Mesenchymal stem cell (in vitro differentiated cells and primary cell): ENCODE measurements around the gene CLCNKB.
A peak's percentile ranks its signal among the peaks of the same experiment; 100 is the strongest.

ENCODE experiments used
- DNase-seq: peaks from one replicate; pipeline ENCODE4 v3.0.0-alpha.2; 2013
- H2AFZ ChIP-seq: one replicate; pipeline ENCODE4 v1.6.1; 2013; ENCODE audit warnings: low read depth, mild to moderate bottlenecking, control low read depth, inconsistent platforms, low read length, moderate library complexity
- H2AK5ac ChIP-seq: 2 replicates; pipeline ENCODE4 v1.6.1; 2013; ENCODE audit warnings: low read length, moderate library complexity, mild to moderate bottlenecking, inconsistent platforms; ENCODE audit not compliant: severe bottlenecking
- H2BK120ac ChIP-seq: one replicate; pipeline ENCODE4 v1.6.1; 2013; ENCODE audit warnings: low read depth, mild to moderate bottlenecking, inconsistent platforms, low read length, moderate library complexity
- H2BK12ac ChIP-seq, 2 experiments: one replicate each; pipeline ENCODE4 v1.6.1; 2013; ENCODE audit warnings: inconsistent platforms in 2 of 2, low read length in 2 of 2, mild to moderate bottlenecking in 2 of 2, moderate library complexity in 2 of 2, control low read depth in 1 of 2
- H2BK15ac ChIP-seq: one replicate; pipeline ENCODE4 v1.6.1; 2013; ENCODE audit warnings: mild to moderate bottlenecking, low read depth, inconsistent platforms; ENCODE audit not compliant: poor library complexity, severe bottlenecking
- H2BK5ac ChIP-seq: 2 replicates; pipeline ENCODE4 v1.6.1; 2013; ENCODE audit warnings: low read depth, mild to moderate bottlenecking, low read length, control low read depth, inconsistent platforms; ENCODE audit not compliant: poor library complexity, severe bottlenecking
- H3K14ac ChIP-seq, 2 experiments: one replicate each; pipeline ENCODE4 v1.6.1; 2013; ENCODE audit warnings: inconsistent platforms in 2 of 2, low read length in 2 of 2, control low read depth in 1 of 2, mild to moderate bottlenecking in 1 of 2, moderate library complexity in 1 of 2
- H3K18ac ChIP-seq, 2 experiments: one replicate each; pipeline ENCODE4 v1.6.1; 2013; ENCODE audit warnings: inconsistent platforms in 2 of 2, low read length in 2 of 2, control low read depth in 1 of 2, low read depth in 1 of 2, mild to moderate bottlenecking in 1 of 2
- H3K23ac ChIP-seq, 2 experiments: one replicate each; pipeline ENCODE4 v1.6.1; 2013; ENCODE audit warnings: inconsistent platforms in 2 of 2, low read length in 2 of 2, mild to moderate bottlenecking in 2 of 2, moderate library complexity in 2 of 2, control low read depth in 1 of 2
- H3K27ac ChIP-seq: 2 replicates; pipeline ENCODE4 v1.5.1; 2013; ENCODE audit warnings: mild to moderate bottlenecking, moderate library complexity, low read length, control low read depth, inconsistent platforms; ENCODE audit not compliant: poor library complexity, severe bottlenecking
- H3K27me3 ChIP-seq, 2 experiments: 2 replicates each; pipeline versions ENCODE4 v1.6.1 to v1.7.0; 2013; ENCODE audit warnings: low read length in 2 of 2, mild to moderate bottlenecking in 2 of 2, moderate library complexity in 2 of 2, control low read depth in 1 of 2, inconsistent platforms in 1 of 2; ENCODE audit not compliant: control insufficient read depth in 1 of 2, insufficient read depth in 1 of 2
- H3K36me3 ChIP-seq, 2 experiments: 2 replicates each; pipeline versions ENCODE4 v1.6.1 to v1.7.0; 2013; ENCODE audit warnings: low read length in 2 of 2, control low read depth in 1 of 2, inconsistent platforms in 1 of 2, low read depth in 1 of 2, mild to moderate bottlenecking in 1 of 2; ENCODE audit not compliant: insufficient read depth in 2 of 2, control insufficient read depth in 1 of 2
- H3K4ac ChIP-seq, 2 experiments: one replicate each; pipeline ENCODE4 v1.6.1; 2013; ENCODE audit warnings: inconsistent platforms in 2 of 2, low read length in 2 of 2, mild to moderate bottlenecking in 2 of 2, moderate library complexity in 2 of 2, control low read depth in 1 of 2, low read depth in 1 of 2
- H3K4me1 ChIP-seq: 2 replicates; pipeline ENCODE4 v1.6.1; 2013; ENCODE audit warnings: low read depth, low read length, control low read depth; ENCODE audit not compliant: control insufficient read depth, insufficient read depth
- H3K4me2 ChIP-seq: 2 replicates; pipeline ENCODE4 v1.6.1; 2013; ENCODE audit warnings: low read length, mild to moderate bottlenecking, inconsistent platforms; ENCODE audit not compliant: poor library complexity, severe bottlenecking
- H3K4me3 ChIP-seq, 2 experiments: 2 replicates each; pipeline versions ENCODE4 v1.5.1 to v1.7.0; 2013; ENCODE audit warnings: low read length in 2 of 2, mild to moderate bottlenecking in 2 of 2, control low read depth in 1 of 2, low read depth in 1 of 2; ENCODE audit not compliant: insufficient read depth in 1 of 2
- H3K79me1 ChIP-seq: replicated peaks from 2 replicates; pipeline ENCODE4 v1.6.1; 2013; ENCODE audit warnings: mild to moderate bottlenecking, control low read depth, low read length, inconsistent platforms; ENCODE audit not compliant: poor library complexity, severe bottlenecking
- H3K9ac ChIP-seq: 2 replicates; pipeline ENCODE4 v1.7.0; 2013; ENCODE audit warnings: mild to moderate bottlenecking, low read length, moderate library complexity
- H3K9me3 ChIP-seq: 2 replicates; pipeline ENCODE4 v1.7.0; 2013; ENCODE audit warnings: mild to moderate bottlenecking, low read length; ENCODE audit not compliant: control insufficient read depth
- H4K8ac ChIP-seq: one replicate; pipeline ENCODE4 v1.6.1; 2013; ENCODE audit warnings: inconsistent platforms, mild to moderate bottlenecking, low read length, moderate library complexity
- H4K91ac ChIP-seq: one replicate; pipeline ENCODE4 v1.6.1; 2013; ENCODE audit warnings: mild to moderate bottlenecking, low read length, inconsistent platforms
- WGBS: methylation state at CpG from one replicate; pipeline ENCODE4 v1.1.7; 2013; ENCODE audit warnings: mixed read lengths; 5-methylcytosine and 5-hydroxymethylcytosine counted together

The CLCNKB gene

GRCh38 chr1:16006010-16006409 lies 37.6 kb upstream of the CLCNKB start:
- H4K91ac ChIP-seq, result no peak overlapping the region
- H2BK120ac ChIP-seq, result no peak overlapping the region
- H3K36me3 ChIP-seq, result no peaks in the 10 kb centered on the region
- no peak overlapping the region for H3K14ac ChIP-seq
- H2BK15ac ChIP-seq, result no peak overlapping the region
- no peak overlapping the region for H3K4ac ChIP-seq
- H2BK5ac ChIP-seq, result no peak overlapping the region
- H3K4me3 ChIP-seq, result no peak overlapping the region
- 87% methylated on average over 11 of the region's 11 CpGs for WGBS
- no peak overlapping the region for H2AFZ ChIP-seq
- peaks cover 0 to 6% of the 10 kb centered on the region in 2 experiments for H3K27me3 ChIP-seq
- H3K23ac ChIP-seq, result peak overlapping the region in 1 of 2 experiments; percentile 38
- H2AK5ac ChIP-seq, result no peak overlapping the region
- H3K9ac ChIP-seq, result no peak overlapping the region
- no peak overlapping the region for H3K27ac ChIP-seq
- H2BK12ac ChIP-seq, result no peak overlapping the region
- H3K9me3 ChIP-seq, result no peaks in the 10 kb centered on the region
- H3K79me1 ChIP-seq, result no peaks in the 10 kb centered on the region
- no peak overlapping the region for H3K18ac ChIP-seq
- H3K4me2 ChIP-seq, result no peak overlapping the region
- H3K4me1 ChIP-seq, result peaks cover 2% of the 10 kb centered on the region
- H4K8ac ChIP-seq, result no peak overlapping the region
- DNase-seq, result no peak

DNA sequence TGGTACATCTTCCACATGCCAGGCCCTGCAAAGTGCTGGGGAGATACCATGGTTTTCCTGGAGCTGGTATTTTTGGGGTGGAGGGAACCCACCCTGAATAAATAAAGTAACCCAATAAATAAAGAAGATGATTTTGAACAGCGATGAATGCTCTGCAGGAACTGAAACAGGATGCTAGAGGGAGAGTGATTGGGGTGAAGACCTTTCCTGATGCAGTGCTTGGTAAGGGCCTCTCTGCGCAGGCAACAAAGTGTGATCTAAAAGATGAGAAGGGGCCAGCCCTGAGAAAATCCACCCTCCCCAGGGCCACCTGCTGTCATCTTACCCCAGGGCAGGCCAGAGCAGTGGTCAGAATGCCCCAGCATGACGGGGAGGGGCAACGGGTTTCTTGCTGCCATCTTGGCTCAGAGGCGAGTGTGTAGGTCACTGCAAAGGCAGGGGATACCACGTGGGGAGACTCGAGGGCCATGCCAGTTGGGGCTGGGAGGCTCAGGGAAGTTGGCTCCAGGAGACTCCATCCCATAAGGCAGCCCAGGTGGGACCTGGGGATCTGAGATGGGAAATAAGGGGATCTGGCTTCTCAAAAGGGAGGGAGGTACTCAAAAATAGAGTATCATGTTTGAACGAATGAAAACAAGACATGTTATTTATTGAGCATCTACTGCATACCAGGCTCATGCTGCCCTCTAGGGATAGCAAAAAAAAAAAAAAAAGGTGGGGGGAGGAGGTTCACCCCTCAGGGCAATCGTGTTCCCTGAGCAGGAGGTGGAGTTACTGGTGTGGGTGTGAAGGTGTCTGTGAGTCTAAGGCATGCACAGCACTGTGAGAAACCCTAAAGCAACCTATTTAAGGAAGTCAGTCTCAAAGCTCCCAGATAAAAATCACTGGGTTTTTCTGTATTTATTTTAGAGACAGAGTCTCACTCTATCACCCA lies 36.8 kb upstream of the CLCNKB start:
- Histone ChIP-seq H2AFZ (no peak overlapping the region), H3K4me1 (peaks cover 2% of the 10 kb centered on the region), H3K4me3 (no peak overlapping the region), H3K27ac (no peak overlapping the region), H3K23ac (no peak overlapping the region), H2AK5ac (no peak overlapping the region), H4K8ac (no peak overlapping the region), H3K9ac (no peak overlapping the region), H3K79me1 (no peaks in the 10 kb centered on the region), H3K36me3 (no peaks in the 10 kb centered on the region), H3K9me3 (no peaks in the 10 kb centered on the region), H3K14ac (no peak overlapping the region), H2BK120ac (no peak overlapping the region), H2BK12ac (peak overlapping the region in 1 of 2 experiments; percentile 31), H4K91ac (peak overlapping the region; percentile 14), H3K4me2 (no peak overlapping the region), H2BK5ac (no peak overlapping the region), H3K4ac (no peak overlapping the region), H3K18ac (no peak overlapping the region), H2BK15ac (no peak overlapping the region), H3K27me3 (peaks cover 0 to 6% of the 10 kb centered on the region in 2 experiments)
- 76% methylated on average over 8 of the region's 9 CpGs for WGBS
- no peak for DNase-seq

GRCh38 chr1:16007671-16008341 lies 35.8 kb upstream of the CLCNKB start:
- H3K36me3 ChIP-seq, result no peaks in the 10 kb centered on the region
- no peaks in the 10 kb centered on the region for H3K9me3 ChIP-seq
- H2AK5ac ChIP-seq, result no peak overlapping the region
- peaks cover 6% of the 10 kb centered on the region for H3K4me1 ChIP-seq
- no peak overlapping the region for H3K14ac ChIP-seq
- no peak overlapping the region for H4K8ac ChIP-seq
- no peak overlapping the region for H2BK12ac ChIP-seq
- H2BK5ac ChIP-seq, result no peak overlapping the region
- no peak overlapping the region for H3K4me2 ChIP-seq
- H2BK15ac ChIP-seq, result no peak overlapping the region
- no peak overlapping the region for H3K27ac ChIP-seq
- 82% methylated on average over 4 of the region's 6 CpGs for WGBS
- no peak overlapping the region for H3K4me3 ChIP-seq
- DNase-seq, result no peak
- H3K4ac ChIP-seq, result no peak overlapping the region
- H3K9ac ChIP-seq, result no peak overlapping the region
- H3K18ac ChIP-seq, result no peak overlapping the region
- no peak overlapping the region for H2AFZ ChIP-seq
- H3K27me3 ChIP-seq, result peaks cover 0 to 6% of the 10 kb centered on the region in 2 experiments
- H3K23ac ChIP-seq, result no peak overlapping the region
- no peaks in the 10 kb centered on the region for H3K79me1 ChIP-seq
- H2BK120ac ChIP-seq, result no peak overlapping the region
- no peak overlapping the region for H4K91ac ChIP-seq

DNA sequence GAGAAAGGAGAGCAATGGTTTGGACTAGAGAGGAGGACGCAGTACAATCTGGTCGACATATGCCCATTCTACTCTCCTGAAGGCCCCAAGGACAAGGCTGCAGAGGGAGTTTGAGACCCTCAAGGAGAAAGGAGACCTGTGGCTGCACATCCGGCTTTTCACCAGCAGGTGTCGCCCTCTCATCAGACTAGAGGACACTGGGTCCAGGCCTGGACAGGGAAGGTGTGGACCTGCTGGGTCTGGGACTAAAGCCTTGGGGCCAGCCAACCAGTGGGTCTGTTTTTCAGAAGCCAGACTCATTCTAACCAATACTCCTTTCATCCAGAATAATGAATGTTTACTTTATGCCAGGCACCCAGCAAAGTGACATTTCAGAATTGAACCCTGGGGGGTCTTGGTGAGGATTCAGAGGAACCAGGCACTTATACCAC lies 34.5 kb upstream of the CLCNKB start:
- no peak overlapping the region for H2AFZ ChIP-seq
- no peak overlapping the region for H3K14ac ChIP-seq
- no peak overlapping the region for H3K4ac ChIP-seq
- H2BK120ac ChIP-seq, result no peak overlapping the region
- H3K4me2 ChIP-seq, result no peak overlapping the region
- H3K9me3 ChIP-seq, result no peaks in the 10 kb centered on the region
- no peak overlapping the region for H3K4me3 ChIP-seq
- no peak overlapping the region for H4K8ac ChIP-seq
- H3K79me1 ChIP-seq, result no peaks in the 10 kb centered on the region
- 0% methylated on average over 4 of the region's 4 CpGs for WGBS
- no peak overlapping the region for H2BK12ac ChIP-seq
- no peak overlapping the region for H4K91ac ChIP-seq
- H3K9ac ChIP-seq, result peak overlapping the region; percentile 19
- no peak overlapping the region for H2AK5ac ChIP-seq
- H3K27me3 ChIP-seq, result peaks cover 0 to 6% of the 10 kb centered on the region in 2 experiments
- H2BK5ac ChIP-seq, result no peak overlapping the region
- H3K18ac ChIP-seq, result no peak overlapping the region
- H3K36me3 ChIP-seq, result no peaks in the 10 kb centered on the region
- H3K4me1 ChIP-seq, result peaks cover 12% of the 10 kb centered on the region
- H2BK15ac ChIP-seq, result no peak overlapping the region
- peak; percentile 78 for DNase-seq
- H3K23ac ChIP-seq, result no peak overlapping the region
- no peak overlapping the region for H3K27ac ChIP-seq
